Nephron progenitor cell (in vitro differentiated cells): ENCODE results near the gene ZNF319.

Experiments used
- DNase-seq: peaks from one replicate; pipeline ENCODE4 v3.0.0; 2021
- H3K27ac Mint-ChIP-seq: 2 replicates; pipeline ENCODE4 v1.8.0; 2021; ENCODE audit warnings: mild to moderate bottlenecking, moderate library complexity, mixed read lengths
- H3K27me3 Mint-ChIP-seq: 2 replicates; pipeline ENCODE4 v1.8.0; 2021; ENCODE audit warnings: mild to moderate bottlenecking, low read depth, mixed read lengths; ENCODE audit not compliant: poor library complexity
- H3K36me3 Mint-ChIP-seq: 2 replicates; pipeline ENCODE4 v1.8.0; 2021; ENCODE audit warnings: low read depth, mixed read lengths
- H3K4me1 Mint-ChIP-seq: 2 replicates; pipeline ENCODE4 v1.8.0; 2021; ENCODE audit warnings: mixed read lengths
- H3K4me3 Mint-ChIP-seq: 2 replicates; pipeline ENCODE4 v1.8.0; 2021; ENCODE audit warnings: mild to moderate bottlenecking, moderate library complexity, mixed read lengths
- H3K9me3 Mint-ChIP-seq: 2 replicates; pipeline ENCODE4 v1.8.0; 2021; ENCODE audit warnings: mild to moderate bottlenecking, moderate library complexity, mixed read lengths
- TF ChIP-seq, protein P1 (sequence below): fragments of 200-600 bp; sonication (generic); IDR thresholded peaks from 2 replicates; pipeline ENCODE4 v1.5.0; 2021; ENCODE audit warnings: antibody characterized with exemption

Gene ZNF319

DNA sequence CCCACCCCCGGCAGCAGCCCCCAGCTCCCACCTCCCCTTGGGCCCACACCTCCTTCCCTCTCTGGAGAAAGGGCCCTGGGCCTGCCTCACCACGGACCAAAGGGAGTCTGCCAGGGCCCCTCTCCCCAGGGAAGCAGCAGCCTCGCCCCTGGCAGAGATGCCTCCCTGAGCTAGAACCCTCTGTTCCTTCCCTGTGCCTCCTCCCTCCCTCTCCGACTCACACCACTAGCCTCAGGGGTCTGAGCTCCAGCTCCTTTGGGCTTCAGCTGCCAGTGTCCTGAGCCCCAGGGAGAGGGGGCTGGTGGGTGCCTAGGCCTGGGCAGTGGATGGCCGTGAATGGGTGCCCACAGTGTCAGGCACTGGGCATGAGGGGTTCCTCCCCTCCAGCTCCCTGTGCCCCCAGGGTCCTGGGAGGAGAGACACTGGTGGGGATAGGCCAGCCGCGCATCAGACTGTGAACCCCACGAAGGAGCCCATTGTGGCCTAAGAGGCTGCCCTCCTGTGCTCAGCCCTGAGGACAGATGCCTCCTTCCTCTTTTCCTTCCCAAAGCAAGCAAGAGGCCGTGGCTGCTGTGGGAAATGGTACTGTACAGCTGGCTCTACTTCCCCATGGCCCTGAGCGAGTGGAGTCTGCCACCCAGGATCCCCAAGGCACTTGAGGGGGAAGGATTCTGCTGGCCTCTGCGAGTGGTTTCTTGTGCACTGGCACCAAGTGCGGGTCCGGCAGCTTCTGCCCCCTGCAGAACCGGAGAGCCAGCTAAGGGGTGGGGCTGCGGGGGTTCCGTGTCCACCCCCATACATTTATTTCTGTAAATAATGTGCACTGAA, 45.8 kb upstream of the ZNF319 start:
- no peak for DNase-seq
- no peak overlapping the region for H3K4me3 Mint-ChIP-seq
- H3K27ac Mint-ChIP-seq, result no peak overlapping the region
- TF ChIP-seq, protein P1, sequence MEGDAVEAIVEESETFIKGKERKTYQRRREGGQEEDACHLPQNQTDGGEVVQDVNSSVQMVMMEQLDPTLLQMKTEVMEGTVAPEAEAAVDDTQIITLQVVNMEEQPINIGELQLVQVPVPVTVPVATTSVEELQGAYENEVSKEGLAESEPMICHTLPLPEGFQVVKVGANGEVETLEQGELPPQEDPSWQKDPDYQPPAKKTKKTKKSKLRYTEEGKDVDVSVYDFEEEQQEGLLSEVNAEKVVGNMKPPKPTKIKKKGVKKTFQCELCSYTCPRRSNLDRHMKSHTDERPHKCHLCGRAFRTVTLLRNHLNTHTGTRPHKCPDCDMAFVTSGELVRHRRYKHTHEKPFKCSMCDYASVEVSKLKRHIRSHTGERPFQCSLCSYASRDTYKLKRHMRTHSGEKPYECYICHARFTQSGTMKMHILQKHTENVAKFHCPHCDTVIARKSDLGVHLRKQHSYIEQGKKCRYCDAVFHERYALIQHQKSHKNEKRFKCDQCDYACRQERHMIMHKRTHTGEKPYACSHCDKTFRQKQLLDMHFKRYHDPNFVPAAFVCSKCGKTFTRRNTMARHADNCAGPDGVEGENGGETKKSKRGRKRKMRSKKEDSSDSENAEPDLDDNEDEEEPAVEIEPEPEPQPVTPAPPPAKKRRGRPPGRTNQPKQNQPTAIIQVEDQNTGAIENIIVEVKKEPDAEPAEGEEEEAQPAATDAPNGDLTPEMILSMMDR, result no peak
- no peaks in the 10 kb centered on the region for H3K27me3 Mint-ChIP-seq
- peaks cover 45% of the 10 kb centered on the region for H3K4me1 Mint-ChIP-seq
- no peaks in the 10 kb centered on the region for H3K36me3 Mint-ChIP-seq
- H3K9me3 Mint-ChIP-seq, result no peaks in the 10 kb centered on the region

DNA sequence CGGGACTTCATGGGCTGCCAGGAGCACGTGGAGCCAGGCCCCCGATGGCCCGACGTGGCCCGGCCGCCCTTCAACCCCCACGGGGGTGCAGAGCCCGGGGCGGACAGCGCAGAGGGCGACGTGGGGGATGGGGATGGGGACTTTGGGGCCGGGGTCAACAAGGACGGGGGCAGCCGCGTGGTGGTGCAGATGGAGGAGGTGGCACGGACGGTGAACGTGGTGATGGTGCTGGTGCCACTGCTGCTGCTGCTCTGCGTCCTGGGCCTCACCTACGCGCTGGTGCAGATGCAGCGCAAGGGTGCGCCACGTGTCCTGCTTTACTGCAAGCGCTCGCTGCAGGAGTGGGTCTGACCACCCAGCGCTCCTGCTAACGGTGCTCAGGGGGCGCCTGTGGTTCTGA, 44.6 kb upstream of the ZNF319 start:
- TF ChIP-seq, protein P1, result no peak
- Mint-ChIP-seq H3K4me3 (no peak overlapping the region), H3K9me3 (no peaks in the 10 kb centered on the region), H3K27ac (no peak overlapping the region), H3K27me3 (no peaks in the 10 kb centered on the region), H3K4me1 (peaks cover 37% of the 10 kb centered on the region), H3K36me3 (no peaks in the 10 kb centered on the region)
- DNase-seq, result no peak

DNA sequence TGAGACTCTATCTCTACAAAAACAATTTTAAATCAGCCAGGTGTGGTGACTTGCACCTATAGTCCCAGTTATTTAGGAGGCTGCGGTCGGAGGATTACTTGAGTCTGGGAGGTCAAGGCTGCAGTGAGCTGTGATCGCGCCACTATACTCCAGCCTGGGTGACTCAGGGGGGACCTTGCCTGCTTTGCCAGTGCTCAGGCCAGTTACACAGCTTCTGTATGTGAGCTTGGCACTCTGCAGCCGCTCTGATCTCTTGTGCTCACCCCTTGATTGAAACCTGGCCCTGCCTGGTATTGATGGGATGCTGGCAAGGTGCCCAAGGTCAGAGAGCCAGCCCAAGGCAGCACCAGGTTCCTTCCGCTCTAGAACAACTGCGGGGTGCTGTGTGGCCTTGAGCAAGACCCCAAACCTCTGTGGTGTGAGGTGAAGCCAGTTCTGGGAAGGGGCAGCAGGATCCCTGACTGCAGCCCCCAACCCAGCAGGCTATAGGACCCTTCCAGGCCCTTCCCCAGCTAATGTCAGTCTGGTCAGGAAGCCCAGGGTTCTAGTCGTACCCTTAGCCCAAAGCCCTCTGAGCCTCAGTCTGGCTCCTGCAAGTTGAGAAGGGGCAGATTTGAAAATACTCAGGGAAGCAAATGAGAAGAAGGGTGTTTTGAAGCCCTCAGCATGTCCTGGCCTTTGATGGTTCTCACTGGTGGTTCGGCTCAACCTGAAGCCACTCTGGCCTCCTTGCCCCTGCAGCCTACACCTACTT, 44.0 kb upstream of the ZNF319 start:
- H3K4me1 Mint-ChIP-seq, result peaks cover 31% of the 10 kb centered on the region

DNA sequence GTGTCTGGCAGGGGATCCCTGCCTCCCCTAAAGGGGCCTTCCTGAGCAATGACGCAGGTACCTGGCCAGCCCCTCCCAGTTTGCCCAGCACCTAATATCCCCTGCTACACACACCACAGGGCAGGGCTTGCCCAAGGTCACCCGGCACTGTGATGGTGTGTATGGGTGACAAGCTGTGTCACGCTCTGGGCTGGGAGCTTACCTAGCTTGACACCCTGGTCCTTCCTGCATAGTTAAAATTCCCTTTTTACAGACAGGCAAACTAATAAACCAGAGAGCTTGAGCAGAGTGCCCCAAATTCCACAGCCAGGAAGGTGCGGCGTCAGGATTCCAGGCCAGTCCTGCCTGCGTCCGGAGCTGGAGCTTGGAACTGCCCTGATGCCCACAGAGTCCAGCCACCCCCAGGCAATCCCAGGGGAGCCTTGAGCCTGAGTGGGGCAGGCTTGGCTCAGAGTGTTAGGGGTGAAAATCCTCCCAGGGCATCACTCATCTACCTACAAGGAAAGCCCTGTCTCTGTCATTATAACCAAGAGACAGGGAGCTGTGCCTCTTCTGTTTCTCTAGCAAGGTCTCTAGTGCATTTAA, 43.2 kb upstream of the ZNF319 start:
- peaks cover 6% of the 10 kb centered on the region for H3K36me3 Mint-ChIP-seq
- no peak overlapping the region for H3K4me3 Mint-ChIP-seq
- H3K9me3 Mint-ChIP-seq, result no peaks in the 10 kb centered on the region
- DNase-seq, result no peak
- H3K4me1 Mint-ChIP-seq, result peaks cover 30% of the 10 kb centered on the region
- no peaks in the 10 kb centered on the region for H3K27me3 Mint-ChIP-seq
- no peak overlapping the region for H3K27ac Mint-ChIP-seq
- TF ChIP-seq, protein P1, result no peak

More for the DNA sequence above, 44.0 kb upstream of the ZNF319 start:
- H3K4me3 Mint-ChIP-seq, result no peak overlapping the region
- DNase-seq, result no peak
- no peak overlapping the region for H3K27ac Mint-ChIP-seq
- TF ChIP-seq, protein P1, result no peak
- H3K27me3 Mint-ChIP-seq, result no peaks in the 10 kb centered on the region
- no peaks in the 10 kb centered on the region for H3K9me3 Mint-ChIP-seq
- H3K36me3 Mint-ChIP-seq, result no peaks in the 10 kb centered on the region

DNA sequence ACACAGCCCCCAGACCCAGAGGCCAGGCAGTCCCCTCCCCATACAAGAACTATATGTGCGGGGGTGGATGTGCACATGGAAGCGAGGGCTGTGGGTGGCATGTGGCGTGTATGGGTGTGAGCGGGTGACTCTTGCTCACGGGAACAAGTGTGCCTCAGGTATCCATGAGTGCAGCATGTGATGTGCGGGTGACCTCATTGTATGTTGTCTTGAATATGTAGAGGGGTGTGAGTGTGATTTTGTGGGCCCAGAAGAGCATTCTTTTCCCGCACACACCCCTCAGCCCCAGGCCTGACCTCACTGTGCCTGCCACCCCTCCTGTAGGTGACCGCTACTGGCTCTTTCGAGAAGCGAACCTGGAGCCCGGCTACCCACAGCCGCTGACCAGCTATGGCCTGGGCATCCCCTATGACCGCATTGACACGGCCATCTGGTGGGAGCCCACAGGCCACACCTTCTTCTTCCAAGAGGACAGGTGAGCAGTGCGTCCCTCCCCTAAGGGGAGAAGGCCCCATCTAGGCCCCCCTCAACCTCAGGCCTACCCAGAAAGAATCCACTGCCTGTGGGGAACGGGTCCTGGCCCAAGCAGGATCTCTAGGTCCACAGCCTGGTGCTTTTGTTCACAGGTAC, 42.5 kb upstream of the ZNF319 start:
- H3K4me1 Mint-ChIP-seq, result peaks cover 25% of the 10 kb centered on the region
- H3K9me3 Mint-ChIP-seq, result no peaks in the 10 kb centered on the region
- no peak overlapping the region for H3K4me3 Mint-ChIP-seq
- TF ChIP-seq, protein P1, result no peak
- H3K36me3 Mint-ChIP-seq, result peaks cover 6% of the 10 kb centered on the region
- H3K27me3 Mint-ChIP-seq, result no peaks in the 10 kb centered on the region
- no peak overlapping the region for H3K27ac Mint-ChIP-seq
- DNase-seq, result no peak
